AG04449 (cell line): ENCODE data around the gene CASK.
A peak's percentile ranks its signal among the peaks of the same experiment; 100 is the strongest.

Experiments used
- CTCF ChIA-PET: fragments of 350-600 bp; formaldehyde crosslinking; extraction: SDS; loops from one replicate; lab custom pipeline; 2021; ENCODE audit warnings: antibody characterized with exemption; lab: Yijun Ruan, JAX
- POLR2A ChIA-PET: fragments of 400-600, 350-600 bp; formaldehyde crosslinking; extraction: SDS; loops from one replicate; lab custom pipeline; 2020; ENCODE audit warnings: antibody characterized with exemption, inconsistent platforms; lab: Yijun Ruan, JAX
- DNase-seq: peaks from one replicate; pipeline ENCODE4 v3.0.0-alpha.2; 2010; ENCODE audit warnings: low read depth, low spot score
- H3K4me3 ChIP-seq: 2 replicates; pipeline ENCODE4 v1.5.1; 2011; ENCODE audit warnings: low read depth, mild to moderate bottlenecking, control low read depth, low read length
- CTCF ChIP-seq: IDR thresholded peaks from one replicate; pipeline ENCODE4 v1.5.1; 2011; ENCODE audit warnings: mild to moderate bottlenecking, moderate library complexity, low read length, control low read depth, inconsistent platforms; ENCODE audit not compliant: insufficient read depth; ENCODE audit errors: missing control alignments

The CASK gene

GRCh38 chrX:41603596-41603995, 319.8 kb downstream of the CASK start:
- ChIA-PET POLR2A (no interaction called here), CTCF (no interaction called here)
- TF ChIP-seq CTCF = no peak
- H3K4me3 ChIP-seq = no peak overlapping the region
- no peak for DNase-seq

GRCh38 chrX:41602816-41603345, 320.5 kb downstream of the CASK start:
- ChIA-PET CTCF (no interaction called here), POLR2A (no interaction called here)
- no peak overlapping the region for H3K4me3 ChIP-seq
- no peak for DNase-seq
- TF ChIP-seq CTCF = no peak

GRCh38 chrX:41600291-41600690, 323.1 kb downstream of the CASK start:
- no peak for TF ChIP-seq CTCF
- DNase-seq = peak; percentile 59
- ChIA-PET CTCF (interaction anchor here (1.4 kb wide), 1 partner anchor 160 kb away, joined by 4 read pairs; no protein-coding TSS in a partner anchor), POLR2A (no interaction called here)
- H3K4me3 ChIP-seq = no peak overlapping the region

GRCh38 chrX:41599507-41599906, 323.8 kb downstream of the CASK start:
- CTCF ChIA-PET = interaction anchor here (1.4 kb wide), 1 partner anchor 160 kb away, joined by 4 read pairs; no protein-coding TSS in a partner anchor
- no peak overlapping the region for H3K4me3 ChIP-seq
- DNase-seq = no peak
- POLR2A ChIA-PET = no interaction called here
- TF ChIP-seq CTCF = no peak

- no peak for TF ChIP-seq CTCF
- no peak overlapping the region for H3K4me3 ChIP-seq
- POLR2A ChIA-PET = no interaction called here
- no peak for DNase-seq
- CTCF ChIA-PET = no interaction called here
Measured at GRCh38 chrX:41596596-41596995, 326.8 kb downstream of the CASK start.

- TF ChIP-seq CTCF = no peak
- POLR2A ChIA-PET = no interaction called here
- CTCF ChIA-PET = no interaction called here
Measured at GRCh38 chrX:41594634-41595033, 328.7 kb downstream of the CASK start.

More at GRCh38 chrX:41594634-41595033, 328.7 kb downstream of the CASK start:
- H3K4me3 ChIP-seq = no peak overlapping the region
- DNase-seq = no peak
